Adrenal gland (tissue), 5 donors: ENCODE measurements around the gene RYR3.

Source experiments
- CTCF ChIP-seq, 6 experiments: fragments of 450-650 bp in 4 of 6; fragments of 200-600 bp in 2 of 6; sonication (generic) in 1 of 6; IDR thresholded peaks; 1 replicate in 5 of 6; 2 replicates in 1 of 6; pipeline versions ENCODE4 v1.5.1 to v1.8.0; 2016 to 2021; ENCODE audit warnings: antibody characterized with exemption in 6 of 6, mild to moderate bottlenecking in 2 of 6, moderate library complexity in 1 of 6
- POLR2A ChIP-seq, 2 donors: fragments of 450-650 bp; IDR thresholded peaks; one replicate each; pipeline ENCODE4 v1.6.1; 2017; ENCODE audit warnings: antibody characterized with exemption in 2 of 2, mild to moderate bottlenecking in 2 of 2, moderate library complexity in 1 of 2
- donor health status: DM: no; HTN: no; CAD: no.

DNA sequence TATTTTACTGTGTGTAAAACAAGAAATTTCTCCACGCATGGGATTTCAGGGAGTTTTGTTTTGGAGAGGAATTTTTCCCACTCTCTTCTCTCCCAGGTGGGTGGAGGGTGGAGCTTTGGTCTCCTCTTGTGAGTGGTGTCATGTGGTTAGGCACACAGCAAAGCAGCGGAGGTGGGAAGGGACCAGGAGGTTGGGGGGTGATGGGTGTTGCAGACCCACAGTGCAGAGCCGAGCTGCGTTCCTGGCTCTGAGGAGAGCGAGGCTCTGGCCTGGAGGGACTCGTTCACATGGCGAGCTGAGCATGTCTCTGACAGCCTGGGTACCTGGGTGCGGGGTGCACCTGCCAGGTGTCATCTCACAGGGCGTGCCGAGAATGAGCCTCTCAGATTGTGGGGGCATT is 87.8 kb downstream of the RYR3 start:
- TF ChIP-seq CTCF (IDR thresholded peaks at IDR 0.05) (no peak), POLR2A (IDR thresholded peaks at IDR 0.05) (no peak)
